HK-2 (cell line): ENCODE measurements around the gene STK10.

Experiments used
- DNase-seq: peaks from one replicate; pipeline ENCODE4 v3.0.0-alpha.2; 2018; ENCODE audit not compliant: unreplicated experiment

STK10 gene

GRCh38 chr5:172089298-172090117 lies 98.5 kb downstream of the STK10 start:
- no peak for DNase-seq

GRCh38 chr5:172088801-172089200 lies 99.2 kb downstream of the STK10 start:
- no peak for DNase-seq

- DNase-seq = no peak
These were observed 101.6 kb downstream of the STK10 start for GRCh38 chr5:172086194-172086975.

GRCh38 chr5:172085738-172086137 lies 102.3 kb downstream of the STK10 start:
- DNase-seq = no peak

- no peak for DNase-seq
These were observed 105.8 kb downstream of the STK10 start for GRCh38 chr5:172082180-172082579.

DNA sequence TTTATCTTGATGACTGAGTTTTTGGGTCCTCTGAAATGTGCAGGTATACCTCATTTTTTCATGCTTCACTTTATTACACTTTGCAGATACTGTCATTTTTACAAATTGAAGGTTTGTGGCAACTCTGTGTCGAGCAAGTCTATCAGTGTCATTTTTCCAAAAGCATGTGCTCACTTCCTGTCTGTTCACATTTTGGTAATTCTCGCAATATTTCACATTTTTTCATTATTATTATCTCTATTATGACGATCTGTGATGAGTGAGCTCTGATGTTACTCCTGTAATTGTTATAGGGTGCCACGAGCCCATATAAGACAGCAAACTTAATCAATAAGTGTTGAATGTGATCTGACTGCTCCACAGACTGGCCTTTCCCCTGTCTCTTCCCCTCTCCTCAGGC lies 108.1 kb downstream of the STK10 start:
- no peak for DNase-seq

GRCh38 chr5:172078726-172079345 lies 109.2 kb downstream of the STK10 start:
- DNase-seq = no peak

- no peak for DNase-seq
These were observed 110.2 kb downstream of the STK10 start for GRCh38 chr5:172077664-172078425.

DNA sequence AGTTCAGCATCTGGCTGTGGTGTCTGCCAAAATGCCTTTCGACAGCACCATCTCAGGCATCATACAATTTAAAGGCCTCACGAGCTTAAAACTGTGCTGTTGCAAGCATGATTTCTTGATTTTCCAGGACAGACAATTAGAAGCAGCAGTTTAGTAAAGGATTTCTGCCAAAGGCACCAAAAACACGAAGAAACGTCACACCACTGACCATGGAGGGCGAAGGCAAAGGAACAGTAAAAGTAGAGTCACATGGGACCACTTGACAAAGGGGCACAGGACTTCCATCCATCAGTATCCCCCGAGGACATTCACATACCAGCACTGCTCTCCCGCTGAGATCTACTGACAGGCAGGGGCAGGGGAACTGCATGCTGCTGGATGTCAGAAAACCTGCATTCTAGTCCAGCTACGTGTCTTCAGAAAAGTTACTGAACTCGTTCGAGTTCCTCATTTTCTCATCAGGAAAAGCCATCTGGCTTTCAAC lies 111.2 kb downstream of the STK10 start:
- no peak for DNase-seq

- DNase-seq = no peak
These were observed 112.4 kb downstream of the STK10 start for GRCh38 chr5:172075656-172076055.

- DNase-seq = no peak
These were observed 113.1 kb downstream of the STK10 start for GRCh38 chr5:172074896-172075295.

GRCh38 chr5:172071309-172071875 lies 116.6 kb downstream of the STK10 start:
- no peak for DNase-seq

DNA sequence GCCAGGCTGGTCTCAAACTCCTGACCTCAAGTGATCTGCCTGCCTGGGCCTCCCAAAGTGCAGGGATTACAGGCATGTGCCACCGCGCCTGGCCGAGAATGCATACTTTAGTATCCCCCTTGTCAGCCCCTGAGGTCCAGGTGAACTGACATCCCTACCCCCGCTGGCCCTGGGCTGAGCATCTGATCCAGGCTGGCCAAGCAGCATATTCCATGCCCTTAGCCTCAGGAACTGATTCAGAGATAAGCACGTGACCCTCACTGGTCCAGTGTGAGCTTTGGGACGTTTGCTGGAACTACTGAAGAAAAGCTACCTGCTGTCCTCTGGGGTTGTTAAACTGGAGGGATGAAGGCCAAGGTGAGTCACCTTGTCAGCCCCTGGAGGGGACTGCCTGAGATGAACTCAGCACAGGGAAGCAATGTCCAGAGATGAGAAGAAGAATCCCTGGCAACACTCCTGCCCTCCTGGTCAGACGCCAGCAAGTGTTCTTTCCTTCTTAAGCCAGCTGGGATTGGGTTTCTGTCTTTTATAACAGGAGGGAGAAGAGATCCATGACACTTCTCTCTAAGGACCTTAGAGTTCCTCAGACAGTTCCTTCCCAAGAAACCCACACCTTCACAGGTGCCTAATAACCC lies 122.5 kb downstream of the STK10 start:
- no peak for DNase-seq

DNA sequence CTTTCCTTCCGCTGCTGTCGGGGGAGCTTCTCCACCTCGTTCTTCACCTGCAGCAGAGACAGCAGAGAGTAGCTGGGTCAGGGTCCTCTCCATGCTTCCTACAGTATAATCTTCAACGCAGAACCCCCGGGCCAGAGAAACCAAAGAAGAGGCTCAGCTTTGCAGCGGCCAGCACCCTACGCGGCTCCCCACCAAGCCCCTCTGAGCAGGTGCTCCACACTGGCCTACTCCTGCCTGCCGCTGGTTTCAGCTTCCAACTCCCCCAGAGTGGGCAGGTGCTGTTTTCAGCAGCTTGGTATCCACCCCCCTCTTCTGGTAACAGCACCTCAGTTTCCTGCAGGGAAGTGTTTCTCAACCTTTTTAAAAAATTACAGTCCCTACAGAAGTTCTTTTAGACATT lies 123.3 kb downstream of the STK10 start:
- DNase-seq = no peak

- no peak for DNase-seq
These were observed 123.7 kb downstream of the STK10 start for GRCh38 chr5:172064358-172064757.

DNA sequence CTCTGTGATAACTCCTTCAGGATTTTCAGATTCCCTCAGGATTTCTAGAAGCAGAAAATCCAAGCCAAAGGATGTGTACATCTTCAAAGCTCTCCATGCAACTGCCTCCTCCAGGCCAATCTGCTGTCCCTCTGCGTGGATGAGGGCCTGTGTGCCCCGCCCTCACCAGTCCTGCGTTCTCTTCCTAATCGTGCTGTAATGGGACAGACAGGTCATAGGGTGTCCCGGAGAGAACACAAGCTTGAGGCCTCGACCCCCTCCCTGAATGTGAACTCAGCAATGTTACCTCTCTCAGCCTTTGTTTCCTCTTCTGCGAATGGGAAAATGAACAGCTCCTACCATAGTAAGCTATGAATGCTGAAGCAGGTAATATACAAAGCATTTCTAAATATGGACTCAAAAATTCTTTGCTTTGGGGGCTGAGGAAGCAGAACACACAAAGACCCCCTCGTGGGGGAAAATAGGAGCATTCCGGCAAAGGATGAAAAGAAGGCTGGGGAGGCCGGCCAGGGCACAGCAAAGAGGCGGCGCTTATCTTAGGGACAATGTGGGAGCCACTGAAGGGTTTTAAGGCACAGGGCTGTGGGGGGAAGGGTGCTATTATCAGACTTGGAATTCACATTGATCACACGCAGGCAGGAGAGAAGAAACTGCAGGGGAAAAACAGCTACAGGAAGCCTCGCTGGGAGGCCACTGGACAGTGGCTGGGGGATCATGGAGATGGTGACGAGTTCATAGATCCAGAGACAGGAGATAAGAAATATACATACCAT lies 124.4 kb downstream of the STK10 start:
- no peak for DNase-seq

GRCh38 chr5:172059661-172060100 lies 128.3 kb downstream of the STK10 start:
- DNase-seq = no peak

- no peak for DNase-seq
These were observed 129.9 kb downstream of the STK10 start for GRCh38 chr5:172058088-172058487.

DNA sequence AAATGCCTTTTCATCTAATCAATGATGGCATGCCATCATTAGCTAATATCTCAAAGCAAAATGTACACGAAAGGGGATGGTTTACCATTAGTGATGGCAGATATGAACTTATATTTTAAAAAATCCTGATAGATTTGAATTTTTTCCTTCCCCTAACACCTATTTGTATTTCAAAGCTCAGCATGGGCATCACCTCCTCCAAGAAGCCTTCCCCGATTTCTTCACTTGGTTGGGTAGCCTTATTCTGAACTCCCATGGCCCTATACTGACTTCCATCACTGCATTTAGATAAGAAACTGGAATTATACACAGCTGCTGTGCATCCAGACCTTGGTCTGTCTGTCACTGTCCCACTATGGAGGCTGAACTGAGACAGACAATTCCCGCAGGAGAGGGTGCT lies 132.0 kb downstream of the STK10 start:
- no peak for DNase-seq

DNA sequence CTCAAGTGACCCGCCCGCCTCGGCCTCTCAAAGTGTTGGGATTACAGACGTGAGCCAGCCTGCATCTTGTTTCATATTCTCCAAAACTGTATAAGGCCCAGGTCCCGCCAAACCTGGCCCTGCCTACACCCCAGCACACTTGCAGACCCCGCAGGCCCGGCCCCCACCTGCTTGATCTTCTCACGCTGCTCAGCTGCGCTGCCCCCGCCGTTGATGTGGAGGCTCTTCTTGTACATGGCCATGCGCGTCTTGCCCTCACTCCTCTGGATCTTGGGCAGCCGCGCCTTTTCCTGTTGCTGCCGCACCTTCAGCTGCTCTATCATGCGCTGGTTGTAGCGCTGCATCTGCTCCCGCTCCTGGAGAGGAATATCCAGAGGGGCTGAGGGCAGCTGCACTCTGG lies 132.6 kb downstream of the STK10 start:
- DNase-seq = no peak
